Measurements from ENCODE around the gene CPNE1.

Gene CPNE1

DNA sequence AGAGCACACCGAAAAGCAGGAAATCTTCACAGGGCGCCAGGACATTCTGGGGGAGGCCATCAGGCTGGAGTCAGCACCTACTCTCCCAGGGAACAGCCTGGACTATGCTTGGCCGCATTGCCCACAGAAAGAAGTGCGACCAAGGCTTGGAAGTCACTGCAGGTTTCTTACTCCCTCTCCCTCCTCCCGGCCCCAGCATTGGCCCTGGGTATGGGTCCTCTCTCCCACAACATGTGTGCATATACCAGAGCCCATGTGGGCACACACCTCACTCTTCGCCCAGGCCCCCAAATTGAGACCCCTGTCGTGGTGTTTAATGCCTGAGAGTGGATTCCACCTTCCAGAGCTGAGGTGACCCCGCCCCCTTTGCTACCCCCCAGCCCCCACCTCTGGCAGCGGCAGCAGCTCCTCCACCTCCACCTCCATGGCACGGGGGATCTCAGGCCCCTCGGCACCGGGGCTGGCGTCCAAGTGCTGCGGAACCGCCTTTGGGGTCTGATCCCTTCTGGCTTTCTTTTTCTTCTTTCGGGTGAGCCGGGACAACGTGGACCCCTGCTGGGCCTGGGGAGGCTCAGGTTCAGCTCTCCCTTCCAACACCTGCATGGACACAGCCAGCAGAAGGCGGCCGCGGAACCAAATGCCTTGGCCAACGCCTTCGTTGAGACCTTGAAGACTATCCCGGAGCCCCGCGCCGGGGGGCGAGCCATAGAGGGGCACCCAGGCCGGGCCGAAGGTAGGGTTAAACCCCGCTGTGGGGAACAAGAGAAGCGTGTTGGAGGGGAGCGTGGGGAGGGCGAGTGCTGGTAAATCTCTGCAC, 64.3 kb downstream of the CPNE1 start:
- no peak for DNase-seq (ENCODE audit: low read depth)

DNA sequence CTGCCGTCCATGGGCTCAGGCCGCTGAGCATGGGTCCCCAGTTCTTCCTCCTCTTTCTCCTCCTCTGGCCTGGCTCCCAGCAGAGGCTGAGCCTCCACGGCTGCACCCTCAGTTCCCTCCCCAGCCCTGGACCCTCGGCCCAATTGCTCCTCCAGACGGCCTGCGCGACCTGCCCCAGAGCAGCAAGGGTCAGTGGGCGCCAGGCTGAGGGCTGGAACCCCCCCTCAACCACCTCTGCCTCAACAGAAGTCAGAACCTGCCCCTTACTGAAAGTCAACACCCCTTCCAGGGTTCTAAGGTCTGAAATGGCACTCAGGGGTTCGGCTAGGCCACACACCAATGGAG, 65.0 kb downstream of the CPNE1 start:
- no peak for DNase-seq (ENCODE audit: low read depth)

DNA sequence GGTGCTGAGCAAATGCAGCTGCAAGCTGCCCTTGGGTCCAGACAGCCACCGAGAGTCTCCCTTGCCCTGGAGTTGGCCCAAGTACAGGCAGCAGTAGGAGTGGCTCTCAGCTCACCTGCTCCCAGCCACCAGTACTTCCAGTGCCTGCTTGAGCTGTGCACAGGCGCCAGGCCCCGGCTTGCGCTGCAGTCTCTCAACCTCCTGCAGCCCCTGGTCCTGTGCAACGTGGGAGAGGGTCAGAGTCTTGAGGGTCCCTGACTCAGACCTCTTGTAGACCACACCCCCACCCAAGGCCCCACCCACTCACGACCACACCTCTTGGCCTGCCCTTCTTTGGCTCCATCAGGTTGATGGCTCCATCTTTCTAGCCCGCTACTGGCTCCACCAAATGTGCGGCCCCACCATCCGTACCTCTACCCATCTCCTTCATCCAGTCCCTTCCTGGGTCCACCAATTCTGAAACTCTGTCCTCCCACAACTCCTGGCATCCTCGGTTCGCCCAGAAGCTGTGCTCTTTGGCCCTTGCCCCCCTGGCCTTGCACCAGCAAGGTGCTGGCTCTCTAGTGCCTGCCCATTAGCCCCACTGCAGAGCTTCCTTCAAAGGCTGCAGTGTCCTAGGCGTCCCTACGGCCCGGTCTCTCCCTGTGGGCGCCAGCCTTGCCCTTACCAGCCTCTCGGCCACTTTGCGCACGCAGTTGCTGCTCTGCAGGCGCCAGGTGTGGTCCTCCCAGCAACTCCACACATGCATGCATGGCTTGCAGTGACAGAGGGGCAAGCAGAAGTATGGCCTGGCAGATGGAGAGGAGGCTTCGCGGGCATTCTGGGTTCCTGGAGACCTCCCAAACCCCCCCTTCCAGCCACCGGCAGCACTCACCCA, 65.6 kb downstream of the CPNE1 start:
- no peak for DNase-seq (ENCODE audit: low read depth)

DNA sequence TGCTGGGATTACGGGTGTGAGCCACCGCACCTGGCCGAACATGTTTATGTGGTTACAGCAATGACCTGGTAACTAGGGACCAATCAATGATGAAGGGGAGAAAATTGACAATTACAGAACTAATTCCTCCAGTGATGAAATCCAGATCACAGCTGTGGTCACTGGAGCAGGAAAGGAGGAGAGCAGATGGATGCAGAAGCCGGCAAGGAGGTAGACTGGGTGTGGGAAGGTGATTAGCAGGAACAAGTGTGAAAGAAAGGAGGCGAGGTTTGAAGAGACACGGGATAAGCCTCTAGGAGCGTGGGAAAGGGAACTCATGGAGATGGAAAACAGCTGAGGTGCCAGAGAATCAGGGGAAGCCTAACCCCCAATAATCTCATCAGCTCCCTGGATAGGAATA, 66.2 kb downstream of the CPNE1 start:
- DNase-seq (ENCODE audit: low read depth): no peak

DNA sequence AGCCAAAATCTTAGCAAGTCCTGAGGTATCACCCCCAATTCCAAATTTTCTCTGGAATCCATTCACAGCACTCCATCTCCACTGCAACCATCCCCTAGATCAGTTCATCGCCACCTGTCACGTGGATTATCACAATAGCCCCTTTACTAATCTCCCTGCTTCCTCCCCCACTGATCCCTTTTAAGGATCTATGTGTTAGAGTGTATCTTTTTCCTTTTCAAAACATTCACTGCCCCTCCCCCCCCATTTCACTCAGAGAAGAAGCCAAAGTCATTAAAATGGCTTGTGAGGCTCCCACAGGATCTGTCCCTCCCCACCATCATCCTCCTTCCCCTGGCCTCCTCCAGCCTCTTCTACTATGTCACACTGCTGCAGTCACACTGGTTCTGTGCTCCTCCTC, 67.5 kb downstream of the CPNE1 start:
- no peak for DNase-seq (ENCODE audit: low read depth)

DNA sequence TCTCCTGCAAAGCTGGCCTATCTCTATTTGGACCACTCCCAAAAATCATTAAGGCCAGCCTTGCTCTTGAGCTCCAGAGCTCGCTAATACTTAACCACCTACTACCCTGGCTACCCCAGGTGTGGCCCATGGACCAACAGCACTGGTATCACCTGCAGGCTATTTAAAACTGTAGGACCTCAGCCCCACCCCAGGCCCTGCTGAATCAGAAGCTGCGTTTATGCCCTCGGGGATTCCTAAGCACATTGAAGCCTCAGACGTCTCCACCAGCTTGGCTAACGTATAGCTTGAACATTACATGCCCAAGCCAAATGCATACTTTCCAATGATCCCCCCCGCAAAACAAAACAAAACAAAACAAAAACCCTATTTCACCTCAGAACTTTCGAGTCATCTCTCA, 68.8 kb downstream of the CPNE1 start:
- no peak for DNase-seq (ENCODE audit: low read depth)

DNA sequence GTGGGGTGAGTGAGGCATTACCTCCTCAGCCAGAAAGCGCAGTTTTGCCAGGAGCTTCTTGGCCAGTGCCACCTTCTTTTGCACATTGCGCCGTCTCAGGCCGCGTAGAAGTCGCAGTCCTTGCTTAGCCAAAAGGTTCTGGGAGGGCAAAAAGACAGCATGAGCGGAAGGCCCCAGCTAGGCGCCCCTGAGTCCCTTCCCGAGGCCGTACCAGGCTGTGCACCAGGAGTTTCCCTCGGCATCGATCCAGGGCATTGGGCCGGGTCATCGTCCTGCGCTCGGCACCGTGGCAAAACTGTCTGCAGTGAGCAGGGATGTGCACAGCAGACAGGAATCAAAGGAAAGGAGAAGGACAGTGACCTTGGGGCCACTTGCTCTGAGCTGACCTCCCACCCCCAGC, 69.2 kb downstream of the CPNE1 start:
- no peak for DNase-seq (ENCODE audit: low read depth)

DNA sequence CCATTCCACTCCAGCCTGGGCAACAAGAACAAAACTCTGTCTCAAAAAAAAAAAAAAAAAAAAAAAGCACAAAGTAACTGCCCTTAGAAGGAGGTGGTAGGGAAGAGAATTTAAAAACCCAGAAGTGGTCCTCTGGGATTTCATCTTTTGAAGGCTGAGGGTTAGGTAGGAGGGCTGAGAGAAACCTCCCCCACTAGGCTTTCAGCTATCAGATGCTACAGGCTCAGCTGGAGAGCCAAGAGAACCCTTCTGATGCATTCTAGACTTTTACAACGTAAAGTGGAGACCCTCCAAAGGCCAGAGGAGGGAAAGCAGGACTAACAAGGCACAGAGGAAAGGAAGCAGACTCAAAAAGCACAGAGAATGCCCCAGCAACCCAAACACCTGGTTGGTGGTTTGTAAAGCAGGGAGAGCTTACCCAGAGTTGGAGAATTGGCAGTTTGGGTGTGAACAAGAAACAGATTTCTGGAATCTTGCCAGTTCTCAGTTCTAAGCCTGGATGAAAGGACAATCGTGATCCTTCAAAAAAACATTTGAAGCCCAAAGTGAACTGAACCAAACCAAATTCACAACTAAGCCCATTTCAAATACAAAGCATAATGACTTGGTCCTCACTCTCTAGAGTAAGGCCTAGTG, 72.2 kb downstream of the CPNE1 start:
- no peak for DNase-seq (ENCODE audit: low read depth)

DNA sequence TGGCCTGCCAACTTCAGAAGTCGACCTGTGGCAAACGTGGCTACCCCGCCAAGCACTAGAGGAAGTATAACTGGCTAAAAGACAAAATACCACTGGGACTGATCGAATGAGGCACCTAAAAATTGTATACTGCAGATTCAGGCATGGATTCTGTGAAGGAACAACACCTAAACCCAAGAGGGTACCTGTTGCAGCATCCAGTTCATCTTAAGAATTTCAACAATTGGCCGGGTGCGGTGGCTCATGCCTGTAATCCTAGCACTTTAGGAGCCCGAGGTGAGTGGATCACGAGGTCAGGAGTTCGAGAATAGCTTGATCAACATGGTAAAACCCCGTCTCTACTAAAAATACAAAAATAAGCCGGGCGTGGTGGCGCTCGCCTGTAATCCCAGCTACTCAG, 76.3 kb downstream of the CPNE1 start:
- DNase-seq (ENCODE audit: low read depth): no peak

DNA sequence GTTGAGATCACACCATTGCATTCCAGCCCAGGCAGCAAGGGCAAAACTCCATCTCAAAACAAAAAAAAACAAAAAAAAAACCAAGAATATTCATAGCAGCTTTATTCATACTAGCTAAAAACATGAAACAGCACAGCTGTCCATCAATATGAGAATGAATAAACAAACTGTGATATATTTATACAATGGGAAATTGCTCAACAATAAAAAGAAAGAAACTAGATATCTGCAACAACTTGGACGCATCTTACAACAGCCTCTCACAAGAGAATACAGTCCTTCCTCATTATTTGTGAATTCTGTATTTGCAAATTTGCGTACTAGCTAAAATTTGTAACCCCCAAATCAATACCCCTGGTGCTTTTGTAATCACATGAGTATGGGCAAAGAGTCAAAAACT, 77.3 kb downstream of the CPNE1 start:
- no peak for DNase-seq (ENCODE audit: low read depth)

DNA sequence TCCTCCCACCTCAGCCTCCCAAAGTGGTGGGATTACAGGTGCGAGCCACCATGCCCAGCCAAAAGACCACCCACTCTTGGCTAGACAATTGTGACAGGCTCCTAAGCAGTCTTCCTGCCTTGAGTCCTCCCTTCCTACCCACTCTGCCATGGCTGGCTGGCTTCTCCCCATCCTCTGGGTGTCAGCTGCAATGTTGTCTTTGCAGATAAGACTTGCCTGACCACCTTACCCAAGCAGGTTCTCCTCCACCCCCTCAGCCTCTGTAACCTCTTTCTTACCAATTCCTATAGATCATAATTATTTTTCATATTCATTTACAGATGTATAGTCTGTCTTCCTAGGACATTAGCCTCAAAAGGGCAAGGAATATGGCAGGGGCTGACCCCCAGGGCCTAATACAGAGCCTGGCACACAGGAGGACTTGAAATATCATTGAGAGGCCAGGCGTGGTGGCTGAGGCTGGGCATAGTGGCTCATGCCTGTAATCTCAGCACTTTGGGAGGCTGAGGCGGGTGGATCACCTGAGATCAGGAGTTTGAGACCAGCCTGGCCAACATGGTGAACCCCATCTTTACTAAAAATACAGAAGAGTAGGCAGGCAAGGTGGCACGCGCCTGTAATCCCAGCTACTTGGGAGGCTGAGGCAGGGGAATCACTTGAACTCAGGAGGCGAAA, 77.8 kb downstream of the CPNE1 start:
- DNase-seq (ENCODE audit: low read depth): no peak

DNA sequence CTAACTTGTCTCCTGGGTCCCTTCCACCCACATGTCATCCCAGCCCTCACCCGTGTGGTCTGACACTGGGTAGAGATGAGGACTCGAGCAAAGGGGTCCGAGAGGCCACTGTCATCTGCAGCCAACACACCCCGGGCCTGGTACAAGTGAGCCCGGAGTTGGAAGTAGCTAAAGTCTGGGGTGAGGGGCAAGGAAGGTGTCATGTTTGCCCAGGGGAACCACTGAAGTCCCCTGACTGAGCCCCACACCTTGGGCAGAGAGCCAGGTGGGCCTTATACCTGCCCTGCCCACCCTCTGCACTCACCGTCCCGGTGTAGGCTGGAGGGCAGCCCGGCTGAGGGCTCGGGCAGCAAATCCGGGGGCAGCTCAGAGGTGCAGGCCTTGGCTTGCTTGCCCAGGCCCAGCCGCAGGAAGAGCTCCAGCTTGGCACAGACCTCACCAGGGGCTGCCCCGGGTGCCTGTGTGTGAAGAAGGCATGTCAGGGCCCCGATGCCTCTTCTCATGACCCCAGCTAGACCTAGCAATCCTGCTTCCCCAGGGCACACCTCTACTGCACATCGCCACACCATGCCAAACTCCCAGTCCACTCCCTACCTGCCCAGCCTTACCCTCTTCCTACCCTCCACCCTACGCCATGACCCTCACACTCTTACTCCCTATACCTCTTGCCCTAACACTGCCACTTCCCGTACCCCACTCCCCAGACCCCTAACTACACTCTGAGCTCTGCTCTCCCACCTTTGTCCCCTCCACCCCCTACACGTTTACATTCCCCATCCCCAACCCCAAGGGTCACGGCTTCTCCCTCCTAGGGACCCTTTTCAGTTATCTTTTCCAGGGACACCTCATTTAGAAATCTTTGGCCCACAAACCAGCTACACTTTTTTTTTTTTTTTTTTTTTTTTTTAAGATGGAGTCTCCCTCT, 80.8 kb downstream of the CPNE1 start:
- DNase-seq (ENCODE audit: low read depth): no peak

DNA sequence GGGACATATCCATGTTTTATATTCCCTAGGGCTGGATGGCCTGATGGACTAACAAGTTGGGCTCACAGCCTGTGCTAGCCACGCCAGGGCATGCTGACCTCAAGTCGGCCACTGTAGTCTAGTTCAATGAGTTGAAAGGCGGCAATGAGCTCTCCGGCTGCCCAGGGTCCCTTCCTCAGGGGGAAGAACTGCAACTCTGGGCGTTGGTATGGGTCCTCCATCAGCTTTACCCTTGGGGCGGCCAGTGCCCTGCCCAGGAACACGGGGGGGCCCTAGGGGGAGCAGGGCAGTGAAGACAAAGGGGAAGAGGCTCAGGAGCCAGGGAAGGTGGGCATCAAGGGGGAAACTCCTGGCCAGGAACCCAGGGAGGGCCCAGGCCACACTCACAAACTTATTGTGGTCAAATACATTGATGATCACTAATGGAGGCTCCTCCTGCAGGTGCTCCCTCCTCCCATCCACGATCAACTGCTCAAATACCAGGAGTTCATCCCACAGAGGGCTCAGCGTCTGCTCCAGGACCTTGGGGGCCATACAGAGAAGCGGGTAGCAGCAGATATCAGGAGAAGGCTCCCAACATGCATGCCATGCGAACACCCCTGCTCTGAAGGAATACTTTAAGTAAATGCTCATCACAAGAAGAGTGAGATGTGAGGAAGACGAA, 81.8 kb downstream of the CPNE1 start:
- DNase-seq (ENCODE audit: low read depth): no peak

DNA sequence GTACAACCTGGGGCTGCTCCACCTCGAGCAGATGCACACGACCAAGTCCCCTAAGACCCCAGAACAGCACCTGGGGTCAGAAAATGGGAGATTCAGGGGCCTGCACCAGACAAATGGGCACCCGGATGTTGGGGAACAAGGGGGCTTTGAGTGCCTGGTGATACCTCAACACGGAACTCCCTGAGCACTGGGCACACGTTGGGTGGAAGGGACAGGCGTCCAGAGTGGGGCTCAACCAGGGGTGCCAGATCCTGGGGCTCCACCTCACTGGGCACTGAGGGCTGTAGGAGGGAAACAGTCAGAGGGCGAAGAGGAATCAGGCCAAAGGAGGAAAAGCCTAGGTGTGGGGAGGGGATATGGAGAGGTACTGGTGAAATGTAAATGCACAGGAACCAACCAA, 82.6 kb downstream of the CPNE1 start:
- no peak for DNase-seq (ENCODE audit: low read depth)

DNA sequence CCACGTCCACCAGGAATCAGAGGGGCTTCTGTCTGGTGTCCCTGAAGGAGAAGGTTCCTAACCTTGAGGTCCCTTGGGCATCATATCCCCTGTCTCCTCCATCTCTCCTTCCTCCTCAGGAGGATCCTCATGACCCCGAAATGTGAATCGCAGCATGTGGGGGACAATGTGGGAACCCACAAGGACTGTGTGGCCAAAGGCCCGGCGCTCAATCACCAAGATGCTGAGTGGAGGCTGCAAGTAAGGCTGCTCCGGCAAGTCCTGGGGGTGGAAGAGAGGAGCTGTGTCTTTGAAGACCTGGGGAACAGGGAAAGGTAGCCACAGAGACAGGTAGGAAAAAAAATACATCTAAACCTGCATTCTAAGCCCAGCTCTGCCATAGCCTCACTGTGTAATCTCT, 85.5 kb downstream of the CPNE1 start:
- DNase-seq (ENCODE audit: low read depth): no peak

DNA sequence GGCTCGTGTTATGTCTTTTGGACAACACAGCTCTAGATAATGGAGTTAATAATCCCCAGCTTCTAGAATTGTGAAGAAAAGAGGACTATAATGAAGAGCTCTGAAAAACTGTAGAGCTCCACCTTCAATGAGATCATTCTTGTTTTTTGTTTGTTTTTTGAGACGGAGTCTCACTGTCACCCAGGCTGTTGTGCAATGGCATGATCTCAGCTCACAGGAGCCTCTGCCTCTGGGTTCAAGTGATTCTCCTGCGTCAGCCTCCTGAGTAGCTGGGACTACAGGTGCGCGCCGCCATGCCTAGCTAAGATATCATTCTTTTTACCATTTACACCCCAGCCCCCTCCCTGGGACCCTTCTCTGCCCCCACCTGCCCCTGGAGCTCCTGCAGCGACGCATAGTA, 86.2 kb downstream of the CPNE1 start:
- no peak for DNase-seq (ENCODE audit: low read depth)

DNA sequence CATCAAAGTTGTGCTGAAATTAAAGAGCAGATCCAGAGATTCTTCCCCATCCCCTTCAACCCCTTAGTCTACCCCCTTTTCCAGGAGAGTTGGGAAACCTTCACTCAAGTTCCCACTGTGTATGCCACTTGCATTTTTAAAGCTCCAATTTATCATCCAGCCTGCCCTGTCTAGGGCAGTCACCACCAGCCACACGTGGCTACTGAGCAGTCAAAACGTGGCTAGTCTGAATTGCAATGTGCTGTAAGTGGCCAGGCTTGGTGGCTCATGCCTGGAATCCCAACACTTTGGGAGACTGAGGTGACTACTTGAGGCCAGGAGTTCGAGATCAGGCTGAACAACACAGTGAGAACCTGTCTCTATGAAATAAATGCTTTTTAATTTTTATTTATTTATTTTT, 87.9 kb downstream of the CPNE1 start:
- DNase-seq (ENCODE audit: low read depth): no peak

Measured in EH (cell line).